ENCODE results near the gene MTHFD1L.

DNA sequence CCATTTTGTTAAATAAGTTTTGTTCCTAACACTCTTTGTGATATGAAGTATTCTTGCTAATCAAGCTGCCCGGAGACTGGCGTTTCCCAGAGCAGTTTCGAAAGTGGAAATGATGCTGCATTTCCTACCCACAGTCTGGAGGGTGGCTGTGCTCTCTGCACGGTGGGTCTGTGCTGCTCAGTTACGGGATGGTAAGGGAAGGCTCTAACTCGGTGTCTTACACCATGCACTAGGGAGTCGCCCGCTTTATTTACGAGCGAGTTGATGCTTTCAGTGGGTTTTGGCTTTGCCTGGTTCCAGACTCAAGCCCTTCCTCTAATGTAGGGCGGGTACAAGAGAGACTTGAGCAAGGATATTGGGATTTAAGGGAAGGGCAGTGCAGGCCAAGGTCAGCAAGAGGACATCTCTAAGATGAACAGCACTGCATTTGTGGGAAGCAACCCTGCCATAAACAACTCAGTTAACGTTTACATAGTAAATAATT, 194.2 kb downstream of the MTHFD1L start:
- TF ChIP-seq, protein P1, sequence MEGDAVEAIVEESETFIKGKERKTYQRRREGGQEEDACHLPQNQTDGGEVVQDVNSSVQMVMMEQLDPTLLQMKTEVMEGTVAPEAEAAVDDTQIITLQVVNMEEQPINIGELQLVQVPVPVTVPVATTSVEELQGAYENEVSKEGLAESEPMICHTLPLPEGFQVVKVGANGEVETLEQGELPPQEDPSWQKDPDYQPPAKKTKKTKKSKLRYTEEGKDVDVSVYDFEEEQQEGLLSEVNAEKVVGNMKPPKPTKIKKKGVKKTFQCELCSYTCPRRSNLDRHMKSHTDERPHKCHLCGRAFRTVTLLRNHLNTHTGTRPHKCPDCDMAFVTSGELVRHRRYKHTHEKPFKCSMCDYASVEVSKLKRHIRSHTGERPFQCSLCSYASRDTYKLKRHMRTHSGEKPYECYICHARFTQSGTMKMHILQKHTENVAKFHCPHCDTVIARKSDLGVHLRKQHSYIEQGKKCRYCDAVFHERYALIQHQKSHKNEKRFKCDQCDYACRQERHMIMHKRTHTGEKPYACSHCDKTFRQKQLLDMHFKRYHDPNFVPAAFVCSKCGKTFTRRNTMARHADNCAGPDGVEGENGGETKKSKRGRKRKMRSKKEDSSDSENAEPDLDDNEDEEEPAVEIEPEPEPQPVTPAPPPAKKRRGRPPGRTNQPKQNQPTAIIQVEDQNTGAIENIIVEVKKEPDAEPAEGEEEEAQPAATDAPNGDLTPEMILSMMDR (IDR thresholded peaks at IDR 0.05) = no peak
- no peak for TF ChIP-seq EP300 (IDR thresholded peaks at IDR 0.05)
- TF ChIP-seq POLR2AphosphoS5 (IDR thresholded peaks at IDR 0.05) = no peak
- TF ChIP-seq POLR2A (IDR thresholded peaks at IDR 0.05) = no peak

Data from stomach (tissue), 4 donors.